Loucy (cell line): ENCODE measurements around the gene TNFRSF8.

Experiments used
- H2AFZ ChIP-seq: fragments of 200-600 bp; sonication (generic); 2 replicates; pipeline ENCODE4 v1.6.0; 2016; ENCODE audit warnings: antibody characterized with exemption, mild to moderate bottlenecking, low read length, moderate library complexity
- H3F3A ChIP-seq: fragments of 200-600 bp; 2 replicates; pipeline ENCODE4 v1.6.0; 2016; ENCODE audit warnings: antibody characterized with exemption, low read depth, mild to moderate bottlenecking
- H3K27me3 ChIP-seq: fragments of 200-600 bp; sonication (generic); 2 replicates; pipeline ENCODE4 v1.6.1; 2014; ENCODE audit warnings: low read length, mild to moderate bottlenecking; ENCODE audit not compliant: insufficient read depth, poor library complexity, severe bottlenecking
- H3K36me3 ChIP-seq: fragments of 200-600 bp; sonication (generic); 2 replicates; pipeline ENCODE4 v1.6.1; 2016; ENCODE audit warnings: low read length; ENCODE audit not compliant: insufficient read depth
- H3K4me1 ChIP-seq: fragments of 200-600 bp; sonication (generic); 2 replicates; pipeline ENCODE4 v1.5.1; 2014; ENCODE audit warnings: low read length, mild to moderate bottlenecking; ENCODE audit not compliant: insufficient read depth, poor library complexity, severe bottlenecking
- H3K4me2 ChIP-seq: fragments of 200-600 bp; sonication (generic); 2 replicates; pipeline ENCODE4 v1.6.0; 2014; ENCODE audit warnings: antibody characterized with exemption, low read length, low read depth, mild to moderate bottlenecking; ENCODE audit not compliant: poor library complexity, severe bottlenecking
- H3K4me3 ChIP-seq: fragments of 200-600 bp; sonication (generic); 2 replicates; pipeline ENCODE4 v1.5.1; 2014; ENCODE audit warnings: low read length, mild to moderate bottlenecking, mixed read lengths; ENCODE audit not compliant: poor library complexity, severe bottlenecking
- H3K79me2 ChIP-seq: fragments of 200-600 bp; sonication (generic); 2 replicates; pipeline ENCODE4 v1.6.1; 2014; ENCODE audit warnings: low read length; ENCODE audit not compliant: insufficient read depth
- H3K9ac ChIP-seq: fragments of 200-600 bp; sonication (generic); 2 replicates; pipeline ENCODE4 v1.6.0; 2014; ENCODE audit warnings: mild to moderate bottlenecking, low read depth, low read length, moderate library complexity; ENCODE audit not compliant: poor library complexity, severe bottlenecking
- H3K9me2 ChIP-seq: fragments of 200-600 bp; sonication (generic); replicated peaks from 2 replicates; pipeline ENCODE4 v1.6.1; 2016; ENCODE audit warnings: low read depth, low read length, mixed read lengths
- H3K9me3 ChIP-seq: fragments of 200-600 bp; sonication (generic); 2 replicates; pipeline ENCODE4 v1.6.1; 2014; ENCODE audit warnings: mild to moderate bottlenecking, antibody characterized with exemption, low read length, low read depth; ENCODE audit not compliant: insufficient read depth
- H4K20me1 ChIP-seq: fragments of 200-600 bp; sonication (generic); 2 replicates; pipeline ENCODE4 v1.6.0; 2014; ENCODE audit warnings: antibody characterized with exemption, low read length, mild to moderate bottlenecking; ENCODE audit not compliant: insufficient read depth, poor library complexity, severe bottlenecking
- CTCF ChIP-seq: fragments of 200-600 bp; sonication (generic); conservative IDR thresholded peaks from 2 replicates; pipeline ENCODE4 v1.5.1; 2014; ENCODE audit warnings: mild to moderate bottlenecking, antibody characterized with exemption, low read length
- EZH2phosphoT487 ChIP-seq: fragments of 200-600 bp; IDR thresholded peaks from 2 replicates; pipeline ENCODE4 v1.6.1; 2018; ENCODE audit warnings: antibody characterized with exemption, mild to moderate bottlenecking, moderate library complexity, borderline replicate concordance

Gene TNFRSF8

GRCh38 chr1:12090326-12090725, 27.2 kb downstream of the TNFRSF8 start:
- H2AFZ ChIP-seq, result no peak overlapping the region
- TF ChIP-seq CTCF, result no peak
- no peak for TF ChIP-seq EZH2phosphoT487
- H3K27me3 ChIP-seq, result no peaks in the 10 kb centered on the region
- H3K9me2 ChIP-seq, result no peaks in the 10 kb centered on the region
- no peak overlapping the region for H3K4me3 ChIP-seq
- H3K36me3 ChIP-seq, result no peaks in the 10 kb centered on the region
- no peaks in the 10 kb centered on the region for H4K20me1 ChIP-seq
- peaks cover 12% of the 10 kb centered on the region for H3F3A ChIP-seq
- H3K79me2 ChIP-seq, result no peaks in the 10 kb centered on the region
- no peak overlapping the region for H3K4me2 ChIP-seq
- no peaks in the 10 kb centered on the region for H3K9me3 ChIP-seq
- H3K9ac ChIP-seq, result no peak overlapping the region
- peaks cover 27% of the 10 kb centered on the region for H3K4me1 ChIP-seq

GRCh38 chr1:12091191-12091590, 28.1 kb downstream of the TNFRSF8 start:
- Histone ChIP-seq H3K9ac (no peak overlapping the region), H3K4me3 (no peak overlapping the region), H4K20me1 (no peaks in the 10 kb centered on the region), H3K4me2 (no peak overlapping the region), H3K9me3 (no peaks in the 10 kb centered on the region), H3K27me3 (no peaks in the 10 kb centered on the region), H3K79me2 (no peaks in the 10 kb centered on the region), H2AFZ (no peak overlapping the region), H3K9me2 (no peaks in the 10 kb centered on the region), H3K4me1 (peaks cover 27% of the 10 kb centered on the region), H3F3A (peaks cover 12% of the 10 kb centered on the region), H3K36me3 (no peaks in the 10 kb centered on the region)
- no peak for TF ChIP-seq EZH2phosphoT487
- no peak for TF ChIP-seq CTCF

- TF ChIP-seq CTCF (no peak), EZH2phosphoT487 (no peak)
- H3K4me2 ChIP-seq, result no peak overlapping the region
- H3K9ac ChIP-seq, result no peak overlapping the region
- H3K4me3 ChIP-seq, result no peak overlapping the region
- H3K4me1 ChIP-seq, result peaks cover 6% of the 10 kb centered on the region
- H2AFZ ChIP-seq, result no peak overlapping the region
- no peaks in the 10 kb centered on the region for H3K27me3 ChIP-seq
- no peaks in the 10 kb centered on the region for H3K9me2 ChIP-seq
- H4K20me1 ChIP-seq, result no peaks in the 10 kb centered on the region
- no peaks in the 10 kb centered on the region for H3K36me3 ChIP-seq
- H3K79me2 ChIP-seq, result no peaks in the 10 kb centered on the region
- H3K9me3 ChIP-seq, result no peaks in the 10 kb centered on the region
- no peaks in the 10 kb centered on the region for H3F3A ChIP-seq
These were observed 31.1 kb downstream of the TNFRSF8 start for GRCh38 chr1:12094180-12094579.
